ENCODE measurements around the gene HECTD1. TPM values are rescaled to one million over a fixed set of nuclear protein-coding genes. Genes with fewer than 3 reads are reported as not detected.
"Not testable (repeated sequence)": the region's sequence is repeated elsewhere in the genome, so short reads cannot be mapped to it uniquely, and the experiment has no call there.

Gene HECTD1
- total RNA-seq, 2 donors from 2014 or later: 170 to 181 TPM

GRCh38 chr14:31239741-31240140 is 32.1 kb upstream of the HECTD1 start:
- Mint-ChIP-seq H3K4me1 (peaks cover 14% of the 10 kb centered on the region), H3K4me3 (no peak overlapping the region), H3K36me3 (ENCODE audit: low read depth) (peaks cover 3% of the 10 kb centered on the region), H3K27me3 (no peaks in the 10 kb centered on the region), H3K27ac (no peak overlapping the region)
- ATAC-seq: no peak
- H3K9me3 ChIP-seq (ENCODE audit: control insufficient read depth, low read length, poor library complexity, severe bottlenecking): no peaks in the 10 kb centered on the region
- no peak for DNase-seq

GRCh38 chr14:31235462-31235861 is 27.9 kb upstream of the HECTD1 start:
- H3K9me3 ChIP-seq (ENCODE audit: control insufficient read depth, low read length, poor library complexity, severe bottlenecking): no peaks in the 10 kb centered on the region
- DNase-seq: no peak
- ATAC-seq: no peak
- Mint-ChIP-seq H3K4me3 (no peak overlapping the region), H3K27ac (peak overlapping the region; percentile 29), H3K36me3 (ENCODE audit: low read depth) (no peaks in the 10 kb centered on the region), H3K4me1 (peaks cover 2% of the 10 kb centered on the region), H3K27me3 (no peaks in the 10 kb centered on the region)

GRCh38 chr14:31232081-31232480 is 24.5 kb upstream of the HECTD1 start:
- no peaks in the 10 kb centered on the region for H3K27me3 Mint-ChIP-seq
- no peaks in the 10 kb centered on the region for H3K4me1 Mint-ChIP-seq
- no peak overlapping the region for H3K4me3 Mint-ChIP-seq
- no peak for ATAC-seq
- no peaks in the 10 kb centered on the region for H3K9me3 ChIP-seq (ENCODE audit: control insufficient read depth, low read length, poor library complexity, severe bottlenecking)
- no peaks in the 10 kb centered on the region for H3K36me3 Mint-ChIP-seq (ENCODE audit: low read depth)
- H3K27ac Mint-ChIP-seq: no peak overlapping the region
- no peak for DNase-seq

GRCh38 chr14:31231272-31231671 is 23.7 kb upstream of the HECTD1 start:
- ATAC-seq, H3K27ac Mint-ChIP-seq, H3K4me1 Mint-ChIP-seq: not testable (repeated sequence)

GRCh38 chr14:31230573-31230958 is 23.0 kb upstream of the HECTD1 start:
- Mint-ChIP-seq H3K27me3 (no peaks in the 10 kb centered on the region), H3K36me3 (ENCODE audit: low read depth) (no peaks in the 10 kb centered on the region), H3K27ac (no peak overlapping the region), H3K4me1 (no peaks in the 10 kb centered on the region), H3K4me3 (no peak overlapping the region)
- no peaks in the 10 kb centered on the region for H3K9me3 ChIP-seq (ENCODE audit: control insufficient read depth, low read length, poor library complexity, severe bottlenecking)
- ATAC-seq: no peak
- DNase-seq: no peak

More at GRCh38 chr14:31231272-31231671, 23.7 kb upstream of the HECTD1 start:
- not testable (repeated sequence) for DNase-seq; H3K4me3 Mint-ChIP-seq; H3K36me3 Mint-ChIP-seq (ENCODE audit: low read depth); H3K9me3 ChIP-seq (ENCODE audit: control insufficient read depth, low read length, poor library complexity, severe bottlenecking); H3K27me3 Mint-ChIP-seq

GRCh38 chr14:31229638-31230572 is 22.3 kb upstream of the HECTD1 start:
- no peaks in the 10 kb centered on the region for H3K9me3 ChIP-seq (ENCODE audit: control insufficient read depth, low read length, poor library complexity, severe bottlenecking)
- Mint-ChIP-seq H3K27me3 (no peaks in the 10 kb centered on the region), H3K27ac (no peak overlapping the region), H3K4me3 (no peak overlapping the region), H3K4me1 (no peaks in the 10 kb centered on the region), H3K36me3 (ENCODE audit: low read depth) (no peaks in the 10 kb centered on the region)
- no peak for DNase-seq
- no peak for ATAC-seq

- H3K9me3 ChIP-seq (ENCODE audit: control insufficient read depth, low read length, poor library complexity, severe bottlenecking): no peaks in the 10 kb centered on the region
- Mint-ChIP-seq H3K4me3 (no peak overlapping the region), H3K4me1 (no peaks in the 10 kb centered on the region), H3K36me3 (ENCODE audit: low read depth) (no peaks in the 10 kb centered on the region), H3K27ac (no peak overlapping the region), H3K27me3 (no peaks in the 10 kb centered on the region)
- ATAC-seq: no peak
- no peak for DNase-seq
Observed at GRCh38 chr14:31229009-31229408, 21.4 kb upstream of the HECTD1 start.

GRCh38 chr14:31228533-31228932 is 20.9 kb upstream of the HECTD1 start:
- Mint-ChIP-seq H3K36me3 (ENCODE audit: low read depth) (no peaks in the 10 kb centered on the region), H3K27ac (no peak overlapping the region), H3K4me3 (no peak overlapping the region)

GRCh38 chr14:31224808-31225207 is 17.2 kb upstream of the HECTD1 start:
- no peaks in the 10 kb centered on the region for H3K36me3 Mint-ChIP-seq (ENCODE audit: low read depth)
- H3K9me3 ChIP-seq (ENCODE audit: control insufficient read depth, low read length, poor library complexity, severe bottlenecking): no peaks in the 10 kb centered on the region
- no peak overlapping the region for H3K27ac Mint-ChIP-seq
- no peak for ATAC-seq
- no peaks in the 10 kb centered on the region for H3K4me1 Mint-ChIP-seq
- H3K27me3 Mint-ChIP-seq: no peaks in the 10 kb centered on the region
- H3K4me3 Mint-ChIP-seq: no peak overlapping the region
- DNase-seq: no peak

More at GRCh38 chr14:31228533-31228932, 20.9 kb upstream of the HECTD1 start:
- H3K4me1 Mint-ChIP-seq: no peaks in the 10 kb centered on the region
- H3K9me3 ChIP-seq (ENCODE audit: control insufficient read depth, low read length, poor library complexity, severe bottlenecking): no peaks in the 10 kb centered on the region
- no peak for ATAC-seq
- H3K27me3 Mint-ChIP-seq: no peaks in the 10 kb centered on the region
- no peak for DNase-seq

GRCh38 chr14:31223331-31223730 is 15.7 kb upstream of the HECTD1 start:
- Mint-ChIP-seq H3K27ac (no peak overlapping the region), H3K4me1 (no peaks in the 10 kb centered on the region), H3K4me3 (no peak overlapping the region), H3K36me3 (ENCODE audit: low read depth) (no peaks in the 10 kb centered on the region), H3K27me3 (no peaks in the 10 kb centered on the region)
- no peak for DNase-seq
- no peaks in the 10 kb centered on the region for H3K9me3 ChIP-seq (ENCODE audit: control insufficient read depth, low read length, poor library complexity, severe bottlenecking)
- ATAC-seq: no peak

GRCh38 chr14:31222834-31223233 is 15.2 kb upstream of the HECTD1 start:
- DNase-seq (no peak), ATAC-seq (no peak)
- no peaks in the 10 kb centered on the region for H3K4me1 Mint-ChIP-seq
- H3K27ac Mint-ChIP-seq: no peak overlapping the region
- no peak overlapping the region for H3K4me3 Mint-ChIP-seq
- no peaks in the 10 kb centered on the region for H3K36me3 Mint-ChIP-seq (ENCODE audit: low read depth)
- no peaks in the 10 kb centered on the region for H3K9me3 ChIP-seq (ENCODE audit: control insufficient read depth, low read length, poor library complexity, severe bottlenecking)
- no peaks in the 10 kb centered on the region for H3K27me3 Mint-ChIP-seq

GRCh38 chr14:31221266-31221665 is 13.7 kb upstream of the HECTD1 start:
- Mint-ChIP-seq H3K36me3 (ENCODE audit: low read depth) (no peaks in the 10 kb centered on the region), H3K27me3 (no peaks in the 10 kb centered on the region), H3K27ac (no peak overlapping the region), H3K4me3 (no peak overlapping the region), H3K4me1 (no peaks in the 10 kb centered on the region)
- ATAC-seq: no peak
- no peak for DNase-seq
- H3K9me3 ChIP-seq (ENCODE audit: control insufficient read depth, low read length, poor library complexity, severe bottlenecking): no peaks in the 10 kb centered on the region

- no peak overlapping the region for H3K4me3 Mint-ChIP-seq
- ATAC-seq: no peak
- DNase-seq: no peak
- H3K27ac Mint-ChIP-seq: no peak overlapping the region
- no peaks in the 10 kb centered on the region for H3K4me1 Mint-ChIP-seq
- H3K36me3 Mint-ChIP-seq (ENCODE audit: low read depth): no peaks in the 10 kb centered on the region
- H3K27me3 Mint-ChIP-seq: no peaks in the 10 kb centered on the region
- H3K9me3 ChIP-seq (ENCODE audit: control insufficient read depth, low read length, poor library complexity, severe bottlenecking): no peaks in the 10 kb centered on the region
Observed at GRCh38 chr14:31219169-31219568, 11.6 kb upstream of the HECTD1 start.

- no peak for ATAC-seq
- Mint-ChIP-seq H3K27me3 (no peaks in the 10 kb centered on the region), H3K36me3 (ENCODE audit: low read depth) (no peaks in the 10 kb centered on the region), H3K4me1 (peaks cover 3% of the 10 kb centered on the region), H3K4me3 (no peak overlapping the region), H3K27ac (peak overlapping the region; percentile 60)
- DNase-seq: no peak
- no peaks in the 10 kb centered on the region for H3K9me3 ChIP-seq (ENCODE audit: control insufficient read depth, low read length, poor library complexity, severe bottlenecking)
Observed at GRCh38 chr14:31216359-31216758, 8.8 kb upstream of the HECTD1 start.
